GM12865 (cell line): ENCODE measurements around the gene RBM10.

ENCODE experiments used
- DNase-seq: peaks from one replicate; pipeline ENCODE4 v3.0.0; 2010; ENCODE audit warnings: low read depth
- H3K4me3 ChIP-seq: 2 replicates; pipeline ENCODE4 v1.5.1; 2011; ENCODE audit warnings: mild to moderate bottlenecking, low read depth, low read length, control low read depth
- CTCF ChIP-seq: IDR thresholded peaks from 2 replicates; pipeline ENCODE4 v1.5.1; 2011; ENCODE audit warnings: low read length, control low read depth, low read depth, inconsistent platforms; ENCODE audit not compliant: insufficient read depth; ENCODE audit errors: missing control alignments

RBM10 gene

DNA sequence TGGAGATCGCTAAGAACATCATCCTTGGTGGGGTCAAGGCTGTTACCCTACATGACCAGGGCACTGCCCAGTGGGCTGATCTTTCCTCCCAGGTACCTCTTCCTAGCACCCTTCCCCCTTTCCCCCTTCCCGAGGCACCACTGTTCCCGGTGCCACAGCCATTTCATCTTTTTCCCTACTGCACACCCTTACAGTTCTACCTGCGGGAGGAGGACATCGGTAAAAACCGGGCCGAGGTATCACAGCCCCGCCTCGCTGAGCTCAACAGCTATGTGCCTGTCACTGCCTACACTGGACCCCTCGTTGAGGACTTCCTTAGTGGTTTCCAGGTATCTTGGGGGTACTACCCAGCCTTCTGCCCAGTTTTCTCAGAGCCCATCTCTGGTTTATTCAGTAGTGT is 54.3 kb downstream of the RBM10 start:
- no peak for DNase-seq
- TF ChIP-seq CTCF, result no peak
- H3K4me3 ChIP-seq, result no peak overlapping the region

GRCh38 chrX:47200385-47201150 is 55.5 kb downstream of the RBM10 start:
- TF ChIP-seq CTCF, result no peak
- no peak overlapping the region for H3K4me3 ChIP-seq
- no peak for DNase-seq

DNA sequence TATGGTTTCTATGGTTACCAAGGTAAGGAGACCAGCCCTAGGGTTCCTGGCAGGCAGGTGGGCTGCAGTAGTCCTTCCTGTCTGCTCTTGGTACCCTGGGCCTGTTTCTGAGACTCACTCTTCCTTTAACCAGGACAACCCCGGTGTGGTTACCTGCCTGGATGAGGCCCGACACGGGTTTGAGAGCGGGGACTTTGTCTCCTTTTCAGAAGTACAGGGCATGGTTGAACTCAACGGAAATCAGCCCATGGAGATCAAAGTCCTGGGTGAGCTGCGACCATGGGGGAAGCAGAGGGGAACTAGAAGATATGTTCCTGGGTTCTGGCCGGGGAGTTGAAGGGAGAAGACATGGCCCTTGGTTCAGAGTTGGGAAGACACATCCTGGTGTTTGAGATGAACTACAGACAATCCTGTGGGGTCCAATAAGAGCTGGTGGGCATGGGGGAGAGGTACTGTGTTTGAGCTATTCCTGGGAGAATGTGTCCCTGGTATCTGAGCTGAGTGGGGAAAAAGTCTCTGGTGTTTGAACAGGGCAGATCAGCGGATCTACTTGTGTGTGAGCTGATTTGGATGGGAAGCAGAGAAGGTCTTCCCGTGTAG is 56.4 kb downstream of the RBM10 start:
- TF ChIP-seq CTCF, result no peak

GRCh38 chrX:47202316-47202715 is 57.3 kb downstream of the RBM10 start:
- no peak overlapping the region for H3K4me3 ChIP-seq
- no peak for TF ChIP-seq CTCF

More for the DNA sequence above, 56.4 kb downstream of the RBM10 start:
- no peak for DNase-seq
- H3K4me3 ChIP-seq, result no peak overlapping the region

GRCh38 chrX:47202877-47203276 is 57.9 kb downstream of the RBM10 start:
- DNase-seq, result no peak
- no peak for TF ChIP-seq CTCF
- no peak overlapping the region for H3K4me3 ChIP-seq

More at GRCh38 chrX:47202316-47202715, 57.3 kb downstream of the RBM10 start:
- no peak for DNase-seq

- no peak for DNase-seq
- H3K4me3 ChIP-seq, result no peak overlapping the region
- TF ChIP-seq CTCF, result no peak
Measured at GRCh38 chrX:47204970-47205369, 59.9 kb downstream of the RBM10 start.
